ENCODE measurements around the gene LPGAT1. TPM values are rescaled to one million over a fixed set of nuclear protein-coding genes. Genes with fewer than 3 reads are reported as not detected.
A peak's percentile ranks its signal among the peaks of the same experiment; 100 is the strongest.

The LPGAT1 gene
- total and polyA plus RNA-seq, 5 donors, result 10.1 to 58.8 (median 35.2) TPM

DNA sequence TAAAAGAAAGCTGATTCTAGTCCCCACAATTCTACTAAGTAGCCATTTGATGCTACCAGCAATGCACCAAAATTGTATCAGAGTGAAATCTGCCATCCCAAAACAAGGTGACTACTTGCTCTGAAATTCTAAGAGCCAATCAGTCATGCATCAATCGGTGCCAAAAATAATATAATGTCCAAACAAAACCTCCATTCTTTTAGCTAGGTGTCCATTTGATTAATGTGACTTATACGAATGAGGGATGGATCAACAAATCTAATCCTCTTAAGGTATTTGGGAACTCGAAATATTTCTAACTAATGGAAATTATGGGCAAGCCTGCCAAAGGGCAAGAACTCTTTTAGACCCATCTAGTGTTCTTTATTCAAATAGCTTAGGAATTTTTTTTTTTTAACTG lies 88.8 kb downstream of the LPGAT1 start:
- no peak overlapping the region for H3K4me3 ChIP-seq (ENCODE audit: low read length)
- H3K27me3 ChIP-seq (ENCODE audit: control insufficient read depth, insufficient read depth), result no peaks in the 10 kb centered on the region
- 87% methylated on average over 3 of the region's 3 CpGs for WGBS
- DNase-seq (no peak), ATAC-seq (no peak)
- no peaks in the 10 kb centered on the region for H3K4me1 ChIP-seq (ENCODE audit: control insufficient read depth, insufficient read depth, low read length)
- H3K9me3 ChIP-seq (ENCODE audit: control insufficient read depth, low read length), result no peaks in the 10 kb centered on the region
- no peak overlapping the region for H3K27ac ChIP-seq (ENCODE audit: low read length)
- intact Hi-C loops (cut with DNase I), result no loop called here

DNA sequence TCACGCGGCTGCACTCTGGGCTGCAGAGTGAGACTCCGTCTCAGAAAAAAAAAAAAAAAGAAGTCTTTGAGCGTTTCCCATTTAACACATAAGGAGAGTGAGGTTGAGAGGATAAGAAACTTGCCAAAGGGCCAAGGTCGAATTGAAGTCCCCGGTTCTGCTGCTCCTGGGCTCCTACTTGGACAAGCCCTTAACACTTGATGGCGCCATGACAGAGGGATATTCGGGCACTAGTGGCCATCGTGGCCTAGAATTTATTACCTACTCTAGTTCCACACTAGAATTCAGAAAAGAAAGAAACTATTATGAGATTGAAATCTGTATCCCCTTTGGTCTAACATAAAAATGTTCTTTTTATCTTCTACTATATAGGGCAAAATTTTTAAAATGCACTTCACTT lies 89.4 kb downstream of the LPGAT1 start:
- WGBS, result 68% methylated on average over 9 of the region's 9 CpGs

DNA sequence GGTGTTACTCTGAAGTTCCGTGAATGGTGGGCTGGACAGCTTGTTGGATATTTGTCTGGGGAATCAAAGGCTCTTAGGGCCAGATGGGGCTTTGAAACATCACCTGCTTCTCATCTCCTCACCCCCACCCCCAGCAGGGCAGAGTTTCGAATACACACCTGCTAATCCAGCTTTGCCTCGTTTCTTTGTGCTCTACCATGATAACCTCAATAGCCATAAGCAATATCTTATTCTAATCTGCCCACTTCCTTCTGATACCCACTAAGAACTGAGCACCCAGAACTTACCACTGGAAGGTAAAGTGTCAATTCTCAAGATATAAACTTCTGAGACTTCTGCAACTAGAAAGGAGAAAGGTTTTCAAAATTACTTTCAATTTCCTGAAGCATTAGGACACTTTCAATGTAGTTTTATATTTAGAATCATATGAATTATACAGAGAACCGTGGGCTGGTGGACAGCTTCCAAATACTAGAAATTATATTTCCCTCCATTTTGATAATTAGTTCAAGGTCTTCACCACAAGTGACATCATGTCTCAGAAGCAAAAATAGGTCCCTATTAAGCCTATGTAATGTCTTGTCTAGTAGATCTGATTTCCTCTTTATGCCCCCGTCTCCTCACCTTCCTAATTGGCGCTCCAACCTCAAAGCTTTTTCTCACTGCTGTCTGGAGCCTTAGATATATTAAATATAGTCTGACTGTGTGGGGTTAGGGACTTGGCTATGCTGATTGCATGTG lies 90.7 kb downstream of the LPGAT1 start:
- no peak for ATAC-seq
- no peak overlapping the region for H3K4me3 ChIP-seq (ENCODE audit: low read length)
- 53% methylated on average over 6 of the region's 6 CpGs for WGBS
- H3K27ac ChIP-seq (ENCODE audit: low read length), result no peak overlapping the region
- no peak for DNase-seq
- no peaks in the 10 kb centered on the region for H3K4me1 ChIP-seq (ENCODE audit: control insufficient read depth, insufficient read depth, low read length)
- intact Hi-C loops (cut with DNase I), result no loop called here
- no peaks in the 10 kb centered on the region for H3K9me3 ChIP-seq (ENCODE audit: control insufficient read depth, low read length)
- no peaks in the 10 kb centered on the region for H3K27me3 ChIP-seq (ENCODE audit: control insufficient read depth, insufficient read depth)

More for the DNA sequence above, 89.4 kb downstream of the LPGAT1 start:
- no peaks in the 10 kb centered on the region for H3K27me3 ChIP-seq (ENCODE audit: control insufficient read depth, insufficient read depth)
- H3K27ac ChIP-seq (ENCODE audit: low read length), result no peak overlapping the region
- ATAC-seq, result no peak
- no peak for DNase-seq
- no peaks in the 10 kb centered on the region for H3K9me3 ChIP-seq (ENCODE audit: control insufficient read depth, low read length)
- H3K4me3 ChIP-seq (ENCODE audit: low read length), result no peak overlapping the region
- intact Hi-C loops (cut with DNase I), result no loop called here
- no peaks in the 10 kb centered on the region for H3K4me1 ChIP-seq (ENCODE audit: control insufficient read depth, insufficient read depth, low read length)

DNA sequence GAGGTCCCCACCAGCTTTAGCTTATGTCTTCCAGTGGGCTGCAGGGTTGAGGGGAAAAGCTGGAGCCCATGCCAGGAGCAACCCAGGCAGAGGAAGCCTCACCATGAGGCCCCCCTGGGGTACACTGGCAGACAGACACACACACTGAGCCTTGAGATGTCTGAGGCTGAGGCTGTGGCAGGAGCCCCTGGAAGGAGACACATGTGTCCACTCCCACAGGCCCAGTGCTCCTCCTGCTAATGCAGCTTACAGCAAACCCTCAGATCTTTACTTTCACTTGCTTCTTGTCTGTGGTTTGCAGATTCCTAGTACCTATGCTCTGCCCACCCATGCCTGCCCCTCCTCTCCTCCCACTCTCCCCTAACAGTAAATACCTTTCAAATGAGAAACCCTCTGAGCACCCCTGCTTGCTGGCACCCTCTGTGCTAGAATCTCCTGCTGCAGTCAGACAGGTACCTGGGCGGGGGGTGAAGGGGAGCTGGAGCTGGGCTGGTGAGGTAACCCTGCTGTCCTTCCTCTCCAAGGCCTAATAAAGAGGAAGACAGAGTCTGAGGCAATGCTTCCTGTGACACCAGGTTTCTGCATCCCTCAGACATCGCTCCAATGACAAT lies 91.8 kb downstream of the LPGAT1 start:
- no peak overlapping the region for H3K4me3 ChIP-seq (ENCODE audit: low read length)
- no peaks in the 10 kb centered on the region for H3K9me3 ChIP-seq (ENCODE audit: control insufficient read depth, low read length)
- no peak overlapping the region for H3K27ac ChIP-seq (ENCODE audit: low read length)
- no peak for ATAC-seq
- intact Hi-C loops (cut with DNase I), result no loop called here
- H3K27me3 ChIP-seq (ENCODE audit: control insufficient read depth, insufficient read depth), result no peaks in the 10 kb centered on the region
- 57% methylated on average over 2 of the region's 2 CpGs for WGBS
- no peaks in the 10 kb centered on the region for H3K4me1 ChIP-seq (ENCODE audit: control insufficient read depth, insufficient read depth, low read length)
- DNase-seq, result no peak

DNA sequence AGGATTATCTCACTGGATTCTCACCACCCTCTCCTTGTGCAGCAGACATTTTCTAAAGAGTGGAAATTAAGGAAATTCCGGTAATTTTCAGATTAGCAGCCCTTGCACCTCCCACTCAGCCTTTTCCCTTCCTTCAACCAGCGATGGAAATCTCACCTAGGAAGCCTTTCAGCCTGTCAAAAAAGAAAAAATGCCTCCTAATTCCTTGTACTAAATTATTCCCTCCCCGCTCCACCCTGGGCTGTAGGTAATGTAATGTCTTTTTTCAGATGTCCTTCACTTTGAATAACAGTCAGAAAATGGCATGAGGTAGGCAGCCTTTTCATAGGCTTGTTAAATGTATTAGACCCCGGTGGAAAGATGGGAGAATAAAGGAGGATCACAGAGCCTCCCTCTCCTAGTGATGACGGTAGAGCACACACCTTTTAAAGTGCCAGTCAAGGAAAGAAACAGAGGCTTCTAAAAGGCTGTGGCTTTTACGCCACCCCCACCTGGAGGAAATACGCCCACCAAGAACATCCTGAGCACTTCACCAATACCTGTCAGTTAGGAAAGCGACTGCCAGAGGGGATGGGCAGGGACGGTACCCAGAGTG lies 92.4 kb downstream of the LPGAT1 start:
- no peak overlapping the region for H3K4me3 ChIP-seq (ENCODE audit: low read length)
- intact Hi-C loops (cut with DNase I), result no loop called here
- DNase-seq (no peak), ATAC-seq (no peak)
- WGBS, result 73% methylated on average over 9 of the region's 9 CpGs
- H3K9me3 ChIP-seq (ENCODE audit: control insufficient read depth, low read length), result no peaks in the 10 kb centered on the region
- H3K27me3 ChIP-seq (ENCODE audit: control insufficient read depth, insufficient read depth), result no peaks in the 10 kb centered on the region
- no peak overlapping the region for H3K27ac ChIP-seq (ENCODE audit: low read length)
- no peaks in the 10 kb centered on the region for H3K4me1 ChIP-seq (ENCODE audit: control insufficient read depth, insufficient read depth, low read length)

DNA sequence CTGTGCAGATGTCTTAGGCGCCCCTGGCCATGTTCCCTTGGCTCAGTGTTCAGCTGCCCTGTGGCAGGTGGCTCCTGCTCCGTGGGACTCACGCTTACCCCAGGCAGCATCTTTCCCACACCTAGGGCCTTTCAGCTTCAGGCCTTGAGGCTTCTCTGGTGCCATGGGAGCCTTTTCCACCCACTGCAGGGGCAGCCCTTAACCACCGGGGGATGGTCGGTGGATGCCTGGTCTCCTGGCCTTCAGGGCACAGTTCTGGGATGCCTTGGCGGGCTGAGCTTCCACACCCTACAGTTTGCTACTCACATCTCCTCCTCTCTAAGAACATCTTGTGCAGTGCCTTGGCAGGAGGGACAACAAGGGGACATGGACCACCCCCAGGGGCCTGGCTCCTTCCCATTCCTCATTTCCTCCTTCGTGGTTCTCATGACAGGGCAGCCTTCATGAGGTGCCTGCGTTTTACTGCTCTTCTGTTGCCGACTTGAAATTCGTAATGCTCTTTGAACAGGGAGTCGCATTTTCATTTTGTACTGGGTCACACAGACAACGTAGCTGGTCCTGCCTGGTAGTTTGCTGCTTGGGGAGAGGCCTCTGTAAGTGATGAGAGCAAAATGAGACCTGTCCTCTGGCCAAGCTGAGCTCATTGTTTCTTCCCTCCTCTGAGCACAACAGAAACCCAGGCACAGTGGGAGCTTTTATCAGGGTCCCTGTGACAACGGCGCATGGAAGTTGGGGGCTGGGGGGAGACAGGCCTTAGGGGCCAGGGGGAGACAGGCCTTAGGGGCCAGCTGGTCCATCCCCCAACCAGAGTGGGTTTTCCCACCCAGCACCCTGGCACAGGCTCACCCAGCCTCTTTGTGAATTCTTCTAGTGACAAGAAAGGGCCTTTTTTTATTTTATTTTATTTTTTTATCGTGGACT lies 93.2 kb downstream of the LPGAT1 start:
- no peaks in the 10 kb centered on the region for H3K9me3 ChIP-seq (ENCODE audit: control insufficient read depth, low read length)
- no peak for ATAC-seq

DNA sequence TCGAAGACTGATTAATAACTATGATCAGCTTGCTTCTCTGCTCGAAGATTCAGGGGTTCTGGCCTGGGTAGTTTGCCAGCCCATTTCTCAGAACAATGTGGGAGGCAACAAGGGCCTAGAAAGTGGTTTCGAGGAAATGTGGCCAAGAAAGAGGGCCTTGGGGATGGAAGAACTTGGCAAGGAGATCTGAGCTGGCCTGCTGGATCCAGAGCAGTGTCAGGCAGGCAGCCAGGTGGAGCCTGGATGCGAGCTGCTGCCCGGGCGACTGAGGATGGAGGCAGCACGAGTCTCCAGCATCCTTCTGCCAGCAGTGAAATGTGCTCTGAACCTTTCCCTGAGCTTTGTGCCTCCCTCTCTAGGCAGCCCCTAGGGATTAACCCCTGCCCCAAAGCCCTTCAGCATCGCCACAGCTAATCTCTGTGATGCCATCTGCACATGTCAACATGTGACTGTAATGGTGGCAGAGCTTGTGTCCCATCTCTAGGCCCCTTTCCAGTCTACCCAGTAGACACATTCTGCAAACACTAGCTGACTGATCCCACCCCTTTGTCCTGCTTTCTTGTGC lies 94.1 kb downstream of the LPGAT1 start:
- Histone ChIP-seq H3K27ac (ENCODE audit: low read length) (no peak overlapping the region), H3K27me3 (ENCODE audit: control insufficient read depth, insufficient read depth) (no peaks in the 10 kb centered on the region), H3K4me3 (ENCODE audit: low read length) (no peak overlapping the region), H3K4me1 (ENCODE audit: control insufficient read depth, insufficient read depth, low read length) (no peaks in the 10 kb centered on the region), H3K9me3 (ENCODE audit: control insufficient read depth, low read length) (no peaks in the 10 kb centered on the region)
- DNase-seq (peak; percentile 24 to 61 (median 59)), ATAC-seq (peak in 1 of 2 donors; percentile 23)
- intact Hi-C loops (cut with DNase I), result no loop called here
- WGBS, result 62% methylated on average over 8 of the region's 8 CpGs

More for the DNA sequence above, 93.2 kb downstream of the LPGAT1 start:
- WGBS, result 77% methylated on average over 15 of the region's 15 CpGs
- Histone ChIP-seq H3K27ac (ENCODE audit: low read length) (no peak overlapping the region), H3K4me1 (ENCODE audit: control insufficient read depth, insufficient read depth, low read length) (no peaks in the 10 kb centered on the region), H3K4me3 (ENCODE audit: low read length) (no peak overlapping the region), H3K27me3 (ENCODE audit: control insufficient read depth, insufficient read depth) (no peaks in the 10 kb centered on the region)
- DNase-seq, result no peak
- intact Hi-C loops (cut with DNase I), result no loop called here

DNA sequence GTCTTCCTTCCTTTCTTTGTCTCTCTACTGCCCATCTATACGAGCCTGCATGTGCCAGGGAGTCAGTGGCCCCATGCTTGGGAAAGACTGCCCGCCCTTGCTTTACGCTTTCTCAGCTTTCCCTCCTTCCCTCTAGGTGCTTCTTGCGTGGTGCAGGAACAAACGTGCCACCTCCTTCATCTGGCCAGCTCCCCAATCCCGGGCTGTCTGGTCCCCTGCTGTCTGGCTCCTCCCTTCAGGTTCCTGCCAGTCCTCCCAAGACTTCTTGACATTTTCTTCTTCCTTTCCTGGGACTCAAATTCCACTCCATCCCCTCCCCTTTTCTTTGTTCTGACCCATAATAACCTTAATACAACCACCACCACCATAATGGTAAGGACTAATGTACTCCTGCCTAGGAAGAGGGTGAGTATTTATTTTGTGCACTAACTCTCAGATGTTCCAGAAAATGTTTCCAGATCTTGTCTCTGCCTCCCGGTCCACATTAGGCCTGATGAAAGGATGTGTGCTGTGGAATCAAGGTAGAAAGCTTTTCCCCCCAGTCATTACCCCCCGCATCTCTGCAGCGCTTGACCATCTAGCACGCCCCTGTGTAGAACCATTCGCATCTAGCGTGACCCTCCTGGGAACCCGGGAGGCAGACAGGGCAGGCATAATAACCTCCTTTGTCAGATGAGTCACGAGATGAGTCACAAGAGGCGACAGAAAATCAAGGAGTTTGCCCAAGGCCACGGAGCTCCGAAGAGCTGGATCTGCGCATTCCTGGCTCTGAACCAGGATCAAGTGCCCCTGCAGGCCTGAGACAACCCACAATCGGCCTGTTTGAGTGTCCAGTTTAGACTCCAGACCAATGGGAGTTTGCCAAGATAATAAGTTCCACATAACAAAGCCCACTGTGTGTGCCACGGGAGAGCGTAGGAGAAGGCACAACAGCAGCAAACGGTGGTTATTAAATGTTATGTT lies 95.1 kb downstream of the LPGAT1 start:
- peak; percentile 30 to 53 for ATAC-seq
- peak in 2 of 3 donors; percentile 24 to 58 for DNase-seq
- 64% methylated on average over 22 of the region's 22 CpGs for WGBS
- no peaks in the 10 kb centered on the region for H3K4me1 ChIP-seq (ENCODE audit: control insufficient read depth, insufficient read depth, low read length)
- H3K27ac ChIP-seq (ENCODE audit: low read length), result no peak overlapping the region
- no peak overlapping the region for H3K4me3 ChIP-seq (ENCODE audit: low read length)
- no peaks in the 10 kb centered on the region for H3K9me3 ChIP-seq (ENCODE audit: control insufficient read depth, low read length)
- intact Hi-C loops (cut with DNase I), result no loop called here
- H3K27me3 ChIP-seq (ENCODE audit: control insufficient read depth, insufficient read depth), result no peaks in the 10 kb centered on the region

DNA sequence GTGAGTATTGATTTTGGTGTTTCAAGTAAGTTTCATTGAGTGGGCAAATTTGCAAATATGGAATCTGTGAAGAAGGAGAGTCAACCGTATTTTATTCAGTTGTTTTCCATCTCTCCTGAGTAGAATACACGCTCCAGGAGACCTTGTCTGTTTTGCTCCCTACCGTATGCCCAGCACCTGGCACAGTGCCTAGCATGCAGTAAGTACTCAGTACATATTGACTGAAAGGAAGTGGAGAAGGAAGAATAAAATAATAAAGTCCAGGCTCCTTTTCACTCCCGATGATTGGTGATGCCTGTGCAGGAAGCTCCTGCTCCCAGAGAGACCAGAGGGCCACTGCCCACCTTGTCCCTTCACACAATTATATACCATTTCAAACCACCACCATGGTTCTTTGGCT lies 95.8 kb downstream of the LPGAT1 start:
- ATAC-seq, result no peak
- Histone ChIP-seq H3K27ac (ENCODE audit: low read length) (no peak overlapping the region), H3K4me1 (ENCODE audit: control insufficient read depth, insufficient read depth, low read length) (no peaks in the 10 kb centered on the region), H3K27me3 (ENCODE audit: control insufficient read depth, insufficient read depth) (no peaks in the 10 kb centered on the region), H3K4me3 (ENCODE audit: low read length) (no peak overlapping the region), H3K9me3 (ENCODE audit: control insufficient read depth, low read length) (no peaks in the 10 kb centered on the region)
- no peak for DNase-seq
- WGBS, result 57% methylated on average over 4 of the region's 4 CpGs
- intact Hi-C loops (cut with DNase I), result no loop called here

DNA sequence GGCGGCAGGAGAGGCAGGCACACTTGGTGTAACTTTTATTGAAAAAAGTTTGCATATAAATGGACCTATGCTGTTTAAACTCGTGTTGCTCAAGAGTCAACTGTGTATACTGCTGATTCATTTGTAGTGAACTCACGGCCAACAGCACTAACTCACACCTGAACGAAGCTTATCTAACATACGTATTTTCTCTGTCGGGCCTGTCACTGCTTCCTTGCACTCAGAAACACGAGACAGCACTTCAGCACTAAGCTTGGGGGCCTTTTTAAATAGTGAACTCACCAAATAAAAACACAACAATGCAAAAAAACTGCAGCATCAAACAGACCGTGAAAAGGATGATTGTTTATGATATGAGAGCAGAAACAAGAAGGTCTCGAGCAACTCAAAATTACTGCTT lies 96.2 kb downstream of the LPGAT1 start:
- Histone ChIP-seq H3K27me3 (ENCODE audit: control insufficient read depth, insufficient read depth) (no peaks in the 10 kb centered on the region), H3K9me3 (ENCODE audit: control insufficient read depth, low read length) (no peaks in the 10 kb centered on the region), H3K27ac (ENCODE audit: low read length) (no peak overlapping the region), H3K4me3 (ENCODE audit: low read length) (no peak overlapping the region), H3K4me1 (ENCODE audit: control insufficient read depth, insufficient read depth, low read length) (no peaks in the 10 kb centered on the region)
- WGBS, result 74% methylated on average over 9 of the region's 9 CpGs
- intact Hi-C loops (cut with DNase I), result no loop called here
- DNase-seq (no peak), ATAC-seq (no peak)
